Stimulated activated CD8-positive, alpha-beta memory T cell treated with anti-CD3 and anti-CD28 coated beads, Interleukin-2, amount 100 ng/mL, for 1 hour (primary cell): ENCODE data around the gene FXYD6.
A peak's percentile ranks its signal among the peaks of the same experiment; 100 is the strongest.

Experiments
- DNase-seq, 2 donors: peaks; one replicate each; pipeline ENCODE4 v3.0.0-alpha.2; 2020; ENCODE audit warnings: low read depth in 2 of 2

FXYD6 gene

DNA sequence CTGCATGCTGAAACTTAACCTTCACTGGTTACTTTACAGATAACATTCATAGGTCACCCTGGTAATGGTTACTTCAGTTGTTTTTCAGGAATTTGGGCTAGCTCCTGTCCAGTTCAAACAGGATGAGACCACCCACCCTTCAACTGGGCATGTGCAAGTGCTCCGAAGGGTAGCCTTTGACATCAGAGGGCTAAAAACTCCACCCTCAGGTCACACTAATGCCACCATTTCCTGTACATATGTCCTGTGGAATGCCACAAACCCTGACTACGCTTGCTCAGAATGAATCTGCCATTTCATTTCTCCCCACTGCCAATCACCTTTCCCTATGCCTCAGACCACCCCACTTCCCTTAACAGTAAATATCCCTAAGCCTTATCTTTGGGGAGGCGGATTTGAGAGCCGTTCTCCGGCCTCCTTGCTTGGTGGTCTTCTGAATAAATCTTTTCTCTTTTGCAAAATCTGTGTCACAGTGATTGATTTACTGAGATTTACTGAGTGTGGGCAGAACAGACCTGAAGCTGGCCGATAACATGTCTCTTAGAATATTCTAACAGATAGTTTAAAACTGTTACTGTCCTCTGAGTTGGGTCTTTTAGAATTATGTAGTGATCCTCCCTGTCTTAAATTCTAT is 26.6 kb downstream of the FXYD6 start:
- DNase-seq = no peak

DNA sequence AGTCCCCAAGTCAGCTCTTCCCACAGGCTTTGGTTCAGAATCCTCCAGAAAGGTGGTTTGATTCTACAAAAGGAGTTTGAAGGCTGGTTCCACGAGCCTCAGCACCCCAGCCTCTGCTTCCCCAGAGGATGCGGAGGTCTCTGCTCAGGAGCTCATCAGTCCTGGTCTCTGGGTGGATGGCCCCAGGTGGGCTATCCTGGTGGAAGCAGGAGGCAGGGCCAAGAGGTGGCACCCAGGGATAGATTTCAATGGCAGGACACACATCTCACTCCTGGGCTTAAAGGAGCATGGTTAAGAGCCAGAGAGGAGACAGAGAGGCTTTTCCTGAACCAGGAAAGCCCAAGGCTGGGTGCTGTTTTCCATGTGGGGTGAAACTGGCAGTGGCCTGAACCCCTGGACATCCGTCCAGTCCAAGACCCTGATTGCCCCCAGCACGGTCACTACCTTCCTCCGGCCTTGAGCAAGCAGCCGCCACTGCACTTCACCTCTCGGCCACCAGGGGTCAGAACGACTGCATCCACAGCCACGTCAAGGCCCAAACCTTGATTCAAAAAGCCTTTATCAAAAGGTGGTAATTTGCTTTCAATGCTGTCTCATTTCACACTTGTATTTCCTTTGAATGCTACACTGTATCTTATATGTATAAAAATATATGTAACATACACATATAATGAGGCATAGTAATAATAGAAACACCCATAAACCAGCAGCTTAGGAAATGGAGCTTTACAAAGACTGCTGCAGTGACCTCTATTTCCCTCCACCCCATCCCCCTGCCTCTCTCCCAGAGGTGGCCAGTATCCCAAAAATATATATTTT is 32.6 kb downstream of the FXYD6 start:
- DNase-seq = peak; percentile 68 to 72

DNA sequence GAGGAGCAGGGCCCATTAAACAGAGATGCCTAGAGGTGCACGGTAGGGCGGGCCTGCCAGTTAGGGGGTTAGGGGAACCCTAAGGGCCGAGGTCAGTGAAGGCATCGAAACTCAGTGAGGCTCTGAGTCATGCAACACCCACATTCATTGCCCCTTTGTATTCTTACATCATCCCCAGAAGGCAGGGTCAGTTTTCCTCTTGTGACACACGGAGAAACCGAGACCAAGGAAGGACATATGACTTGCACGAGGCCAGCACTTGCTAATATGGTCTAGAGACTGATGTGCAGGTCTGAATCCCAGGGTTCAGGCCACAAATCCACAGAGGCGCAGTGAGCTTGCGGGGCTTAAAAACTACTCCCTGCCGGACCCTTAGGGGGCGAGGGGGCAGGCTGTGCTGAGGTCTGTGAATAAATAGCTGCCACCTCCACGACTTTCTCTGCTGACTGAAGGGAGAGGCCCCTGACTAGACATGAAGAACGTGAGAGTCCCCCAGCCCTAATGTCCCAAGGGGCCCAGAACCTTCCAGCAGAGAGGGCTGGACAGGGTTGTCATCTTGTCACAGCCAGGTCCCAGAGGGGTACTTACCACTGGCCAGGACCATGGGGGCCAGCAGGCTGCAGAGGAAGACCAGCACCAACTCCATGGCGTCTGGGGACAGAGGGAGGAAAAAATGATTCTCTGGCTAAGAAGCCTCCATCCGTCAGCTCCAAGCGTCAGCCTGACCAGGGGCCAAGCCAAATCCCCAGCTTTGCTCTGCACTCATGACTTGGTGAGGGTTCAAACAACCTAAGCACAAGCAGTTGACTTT is 34.1 kb downstream of the FXYD6 start:
- no peak for DNase-seq

DNA sequence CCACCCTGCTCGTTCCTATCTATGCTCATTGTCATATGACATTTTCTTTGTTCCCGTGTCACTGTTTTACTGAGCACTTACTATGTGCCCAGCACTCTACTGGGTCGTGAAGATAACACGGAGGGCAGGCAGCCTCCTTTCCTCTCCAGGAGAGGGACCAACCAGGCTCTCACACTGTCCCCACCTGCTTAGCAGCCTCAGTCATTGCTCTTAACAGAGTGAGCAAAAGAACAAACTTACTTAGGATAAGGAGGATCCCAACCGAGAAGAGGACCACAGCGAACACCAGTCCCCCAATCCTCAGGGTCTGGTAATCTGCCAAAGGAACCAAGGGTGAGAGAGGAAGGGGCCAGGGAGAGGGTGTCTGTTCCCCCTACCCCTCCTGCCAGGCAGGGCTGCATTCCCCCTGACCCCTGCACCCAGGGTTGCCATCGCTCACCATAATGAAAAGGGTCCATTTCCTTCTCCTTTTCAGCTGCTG is 34.9 kb downstream of the FXYD6 start:
- no peak for DNase-seq

DNA sequence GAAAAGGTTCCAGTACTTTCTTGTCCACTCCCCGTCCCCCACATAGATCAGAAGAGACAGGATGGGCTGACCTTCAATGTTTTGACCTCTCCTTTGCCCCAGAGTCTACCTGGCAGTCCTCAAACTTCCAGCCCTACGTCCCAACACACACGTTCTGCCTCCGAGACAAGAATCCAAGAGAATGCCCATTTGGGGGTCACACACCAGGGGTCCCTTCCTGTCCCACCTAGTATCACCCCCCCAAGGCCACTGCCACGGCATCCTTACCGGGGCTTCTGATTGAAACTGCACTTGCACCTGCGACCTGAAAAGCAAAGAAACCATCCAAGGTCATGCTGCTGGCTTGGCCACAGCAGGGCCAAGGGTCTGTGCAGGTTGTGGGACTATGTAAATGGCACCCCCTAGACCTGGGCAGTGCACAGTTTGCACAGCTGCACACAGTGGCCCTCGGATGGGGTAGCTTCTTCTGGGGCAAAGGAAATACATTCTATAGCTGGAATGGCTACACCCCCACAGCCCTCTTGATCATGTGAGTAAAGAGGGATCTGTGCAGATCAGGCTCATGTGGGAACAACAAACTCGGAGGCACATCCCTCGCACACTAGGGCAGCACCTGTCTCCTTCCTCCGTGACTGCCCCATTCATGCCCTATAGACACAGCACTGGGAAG is 35.4 kb downstream of the FXYD6 start:
- DNase-seq = no peak

DNA sequence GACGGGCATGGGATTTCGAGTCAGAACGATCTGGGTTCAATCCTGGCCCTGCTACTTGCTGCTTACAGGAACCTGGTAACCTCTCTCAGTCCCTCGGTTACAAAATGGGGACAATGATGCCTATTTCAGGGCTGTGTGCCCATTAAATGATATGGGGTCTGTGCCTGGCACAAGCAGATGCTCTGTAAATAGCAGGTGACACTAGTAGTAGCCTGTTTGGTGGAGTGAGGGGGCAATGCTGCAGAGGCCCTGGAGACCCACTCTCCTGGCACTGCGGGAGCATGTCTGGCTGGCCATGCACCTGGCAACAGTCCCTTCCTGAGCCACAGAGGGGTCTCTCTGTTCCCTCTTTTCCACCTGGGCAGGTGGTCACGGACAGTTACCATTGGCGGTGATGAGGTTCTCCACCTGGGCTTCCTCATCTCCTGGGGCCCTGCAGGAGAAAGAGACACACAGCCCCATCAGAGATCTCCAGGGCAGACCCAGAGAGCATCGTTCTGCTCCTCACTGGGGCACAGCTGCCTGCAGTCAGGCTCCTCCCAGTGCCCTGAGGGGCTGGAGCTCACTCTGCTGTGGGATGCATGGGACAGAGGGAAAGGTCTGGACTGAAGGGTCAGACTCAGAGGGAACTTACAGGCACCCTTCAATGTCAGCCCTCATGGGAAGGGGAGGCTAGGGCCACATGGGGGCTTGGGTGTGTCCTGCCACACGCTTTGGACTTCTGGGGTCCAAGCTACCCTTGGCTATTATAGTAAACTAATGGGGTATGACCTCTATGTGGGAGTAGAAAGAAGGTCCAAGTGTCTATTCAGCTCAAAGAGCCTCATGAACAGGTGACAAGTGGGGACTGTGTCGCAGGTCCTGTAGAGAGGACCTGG is 36.3 kb downstream of the FXYD6 start:
- no peak for DNase-seq

DNA sequence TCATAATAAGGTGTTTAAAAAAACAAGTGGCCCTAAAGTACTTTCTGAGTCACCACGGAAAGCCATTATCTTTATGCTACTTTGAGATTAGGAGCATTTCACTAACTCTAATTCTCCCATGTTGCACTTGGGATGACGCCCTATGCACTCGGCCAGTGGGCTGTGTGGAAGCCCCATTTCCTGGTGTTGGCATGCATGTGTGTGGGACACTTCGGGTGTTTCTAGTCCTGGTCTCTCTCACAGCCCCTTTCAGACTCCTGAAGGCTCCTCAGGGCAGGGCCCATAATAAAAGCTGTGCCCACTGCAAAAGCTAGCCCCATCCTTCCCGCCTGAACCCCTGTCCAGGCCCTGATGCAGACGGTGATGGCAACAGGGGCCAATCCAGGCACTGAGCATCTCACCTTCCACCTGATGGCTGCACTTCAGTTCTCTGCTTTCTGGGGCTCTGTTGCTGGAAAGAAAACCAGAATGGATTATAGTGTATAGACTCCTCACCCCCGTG is 37.0 kb downstream of the FXYD6 start:
- DNase-seq = no peak

DNA sequence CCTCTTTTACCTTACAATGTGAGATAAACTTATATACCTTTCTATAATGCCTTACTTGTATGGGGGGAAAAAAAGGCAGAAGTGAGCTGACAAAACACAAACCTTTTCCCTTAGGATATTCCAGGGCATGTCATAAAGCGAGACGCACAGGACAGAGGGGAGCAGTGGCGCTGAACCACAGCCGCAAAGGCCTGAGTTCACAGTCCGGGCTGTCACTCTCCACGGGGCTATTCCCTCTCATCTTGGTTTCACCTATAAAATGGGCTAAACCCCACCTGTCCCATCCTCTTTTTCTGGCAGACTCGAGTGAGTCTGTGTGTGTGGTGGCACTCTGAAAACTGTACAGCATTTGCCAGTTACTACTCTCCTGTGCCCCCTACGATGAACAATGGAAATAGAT is 37.6 kb downstream of the FXYD6 start:
- DNase-seq = no peak

DNA sequence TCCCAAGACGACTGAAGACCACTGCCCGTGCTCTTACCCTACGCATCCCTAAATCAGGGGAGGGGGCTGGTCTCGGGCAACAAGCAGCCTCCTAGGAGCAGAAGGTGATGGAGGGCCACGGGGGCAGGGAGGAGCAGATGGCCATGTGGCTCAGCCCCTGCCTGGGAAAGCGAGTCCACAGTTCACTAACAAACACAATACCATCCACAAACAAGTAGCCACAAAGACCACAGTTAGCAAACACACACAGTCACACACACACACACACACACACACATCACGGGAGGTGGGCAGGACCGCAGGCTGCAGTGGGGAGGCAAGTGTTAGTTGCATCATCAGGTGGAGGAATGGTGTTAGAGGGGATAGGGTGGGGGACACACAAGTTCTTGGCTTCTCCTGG is 38.7 kb downstream of the FXYD6 start:
- DNase-seq = no peak

DNA sequence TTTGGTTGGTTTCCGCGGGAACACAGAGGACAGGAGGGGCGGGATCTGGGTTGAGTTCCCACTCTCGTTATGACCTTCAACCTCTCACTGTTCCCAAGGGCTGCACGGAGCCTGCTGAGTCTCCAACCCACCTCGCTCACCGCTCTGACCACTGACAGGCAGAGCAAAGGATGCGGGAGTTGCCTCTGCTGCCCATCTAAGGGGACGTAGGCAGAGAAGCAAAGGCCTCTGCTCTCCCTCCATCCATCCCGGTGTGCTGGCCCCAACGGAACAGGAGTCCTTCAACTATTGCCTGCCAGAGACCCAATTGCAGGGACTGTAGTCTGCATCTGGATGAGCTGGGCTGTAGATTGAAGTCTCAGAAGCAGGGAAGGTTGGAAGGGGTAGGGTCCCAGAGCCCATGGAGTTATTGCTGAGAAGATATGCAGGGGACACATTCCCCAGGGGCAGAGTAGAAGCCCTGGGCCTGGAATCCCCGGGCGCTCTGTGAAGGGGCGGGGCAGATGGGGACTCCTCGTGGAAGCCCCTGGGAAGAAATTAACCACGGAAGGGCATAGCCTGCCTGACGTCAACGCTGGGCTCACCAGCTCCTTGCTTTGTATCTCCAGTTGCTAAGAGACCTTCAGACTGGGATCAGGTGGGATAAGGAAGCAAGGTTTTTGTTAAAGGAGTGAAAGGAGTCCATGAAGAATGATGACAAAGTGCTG is 39.2 kb downstream of the FXYD6 start:
- no peak for DNase-seq

DNA sequence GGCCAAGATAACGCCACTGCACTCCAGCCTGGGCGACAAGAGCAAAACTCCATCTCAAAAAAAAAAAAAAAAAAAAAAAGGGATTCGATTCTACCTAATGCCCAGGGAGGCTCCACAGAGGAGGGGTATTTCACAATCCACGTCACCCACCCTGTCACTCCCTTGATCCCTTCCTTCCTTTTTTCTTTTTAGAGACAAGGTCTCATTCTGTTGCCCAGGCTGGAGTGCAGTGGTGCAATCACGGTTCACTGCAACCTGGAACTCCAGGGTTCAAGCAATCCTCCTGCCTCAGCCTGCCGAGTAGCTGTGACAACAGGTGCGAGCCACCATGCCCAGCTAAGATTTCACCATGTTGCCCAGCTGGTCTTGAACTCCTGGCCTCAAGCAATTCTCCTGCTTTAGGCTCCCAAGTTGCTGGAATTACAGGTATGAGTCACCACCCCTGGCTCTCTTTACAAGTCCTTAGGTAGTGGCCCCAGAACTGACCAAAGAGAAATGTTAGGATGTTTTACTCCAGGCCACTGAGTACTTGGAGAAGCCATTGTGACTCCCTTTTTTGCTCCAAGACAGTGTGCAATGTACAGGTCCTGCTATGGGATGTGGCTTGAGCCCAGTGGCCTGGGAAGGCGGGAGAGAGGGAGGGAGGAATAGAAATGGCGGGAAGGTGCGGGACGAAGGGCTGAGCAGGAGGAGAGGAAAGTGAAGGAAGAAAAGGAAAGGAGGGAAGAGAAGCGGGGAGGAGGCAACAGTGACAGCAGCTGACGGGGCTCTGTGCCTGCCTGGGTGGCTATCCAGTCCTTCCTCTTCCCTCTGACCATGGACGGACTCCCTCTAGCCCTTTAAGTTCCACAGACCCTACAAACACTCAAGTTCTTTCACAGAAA is 40.1 kb downstream of the FXYD6 start:
- no peak for DNase-seq

DNA sequence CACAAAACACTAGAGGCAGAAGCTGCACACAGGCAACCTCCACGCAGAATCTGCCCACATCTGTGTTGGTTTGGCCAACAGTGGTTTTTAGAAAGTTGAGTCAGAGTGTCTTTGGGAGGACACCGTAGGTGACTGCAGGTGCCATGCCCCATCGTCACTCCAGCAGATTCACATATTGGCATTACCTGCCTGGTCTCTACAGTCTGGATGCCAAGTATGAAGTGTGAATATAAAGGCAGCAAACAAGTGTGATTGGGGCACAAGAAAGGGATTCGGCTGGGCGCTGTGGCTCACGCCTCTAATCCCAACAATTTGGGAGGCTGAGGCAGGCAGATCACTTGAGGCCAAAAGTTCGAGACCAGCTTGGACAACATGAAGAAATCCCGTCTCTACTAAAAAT is 40.9 kb downstream of the FXYD6 start:
- no peak for DNase-seq

DNA sequence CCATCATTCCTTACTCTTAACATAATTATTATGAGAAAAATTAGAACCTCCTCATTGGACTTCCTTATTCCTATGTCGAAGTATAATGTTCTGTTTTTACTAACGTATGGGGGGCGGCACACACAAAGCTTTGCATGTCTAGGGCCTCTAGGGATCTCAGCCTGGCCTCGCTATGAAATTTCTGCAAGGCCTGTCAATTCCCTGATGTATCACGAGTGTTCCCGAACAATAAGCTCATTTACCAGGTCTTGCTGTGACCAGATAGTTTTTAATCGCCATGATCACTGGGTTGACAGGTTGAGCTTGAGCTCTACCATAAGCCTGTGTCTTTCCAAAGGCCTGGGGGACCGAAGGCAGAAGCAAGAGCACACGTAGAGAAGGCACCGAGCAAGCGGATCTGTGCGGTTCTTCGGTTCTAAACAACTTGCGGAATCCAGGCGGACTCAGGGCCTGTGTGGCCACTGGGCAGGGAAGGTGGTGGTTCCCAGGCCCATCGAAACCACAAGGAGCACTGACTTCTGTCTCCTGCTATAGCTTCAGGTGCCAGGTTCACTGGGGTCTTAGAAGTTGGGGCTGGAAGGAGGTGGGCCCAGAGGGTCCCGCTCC is 41.5 kb downstream of the FXYD6 start:
- DNase-seq = no peak

DNA sequence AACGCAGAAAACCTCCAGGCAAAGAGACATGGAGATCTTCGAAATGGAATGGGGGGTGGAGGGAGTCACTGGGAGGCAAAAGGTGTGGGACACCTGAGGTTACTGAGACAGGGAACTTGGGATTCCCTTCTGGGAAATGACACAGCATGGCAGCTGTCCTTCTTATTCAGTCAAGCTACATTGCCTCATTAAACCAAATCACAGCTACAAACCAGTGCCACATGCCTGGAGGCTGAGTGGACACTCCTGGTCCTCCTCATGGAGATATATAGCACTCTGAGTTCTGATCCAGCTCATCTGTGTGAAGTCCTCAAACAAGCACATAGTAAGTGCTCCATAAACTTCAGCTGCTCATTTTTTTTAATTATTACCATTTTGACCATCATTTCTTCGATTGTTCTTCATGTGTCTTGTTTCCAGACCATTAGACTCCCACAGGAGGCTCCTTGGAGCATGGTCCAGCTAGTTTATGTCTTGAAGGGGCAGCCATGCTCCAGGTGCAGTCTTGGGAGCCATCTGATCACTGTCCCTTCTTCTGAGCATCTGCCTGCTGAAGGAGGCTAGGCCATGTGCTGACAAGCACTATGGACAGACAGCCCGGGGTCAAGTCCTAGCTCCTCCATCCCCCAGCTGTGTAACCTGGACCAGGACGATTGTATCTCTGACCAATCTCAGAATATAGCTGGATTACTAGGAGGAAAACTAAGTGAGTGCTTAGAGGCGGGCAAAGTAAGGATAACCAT is 42.2 kb downstream of the FXYD6 start:
- no peak for DNase-seq

DNA sequence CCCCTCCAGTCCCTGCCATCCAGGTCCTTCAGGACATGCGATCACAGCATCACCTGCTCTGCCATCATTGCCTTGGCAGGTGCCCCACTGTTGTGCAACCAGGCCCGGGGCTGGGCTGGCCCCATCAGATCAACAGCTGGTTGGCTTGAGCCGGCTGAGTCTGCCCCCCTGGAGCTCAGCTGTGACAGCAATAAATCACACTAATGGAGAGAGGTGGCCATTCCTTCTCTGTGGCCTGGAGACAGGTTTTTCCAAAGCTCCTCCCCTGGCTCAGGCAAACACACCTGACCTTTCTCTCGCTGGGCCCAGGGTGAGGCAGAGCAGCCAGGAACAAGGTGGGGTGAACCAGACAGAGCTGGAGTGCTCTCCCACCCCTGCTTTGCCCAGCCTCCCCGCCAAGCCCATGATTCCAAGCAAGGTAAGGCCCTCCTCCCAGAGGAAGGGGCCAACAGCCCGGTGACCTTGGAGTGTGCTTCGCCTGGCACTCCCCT is 43.0 kb downstream of the FXYD6 start:
- no peak for DNase-seq

DNA sequence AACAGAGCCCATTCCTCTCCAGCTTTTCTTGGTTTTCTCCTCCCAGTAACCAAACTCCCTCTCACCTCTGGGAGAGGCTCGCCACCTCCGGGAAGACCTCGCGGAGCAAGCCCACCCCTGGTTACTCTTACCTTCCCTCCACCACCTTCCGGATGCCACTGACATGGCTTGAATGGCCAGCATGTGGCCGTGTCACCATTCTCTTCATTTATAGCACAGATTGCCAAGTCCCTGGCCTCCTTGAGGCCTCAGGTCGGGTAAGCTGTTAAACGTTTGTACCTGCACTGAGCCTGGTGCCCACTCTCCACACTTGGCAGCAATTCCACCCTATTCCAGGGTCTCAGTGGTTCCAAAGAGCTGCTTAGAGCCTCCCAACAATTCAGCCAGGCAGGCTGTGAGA is 43.9 kb downstream of the FXYD6 start:
- no peak for DNase-seq

DNA sequence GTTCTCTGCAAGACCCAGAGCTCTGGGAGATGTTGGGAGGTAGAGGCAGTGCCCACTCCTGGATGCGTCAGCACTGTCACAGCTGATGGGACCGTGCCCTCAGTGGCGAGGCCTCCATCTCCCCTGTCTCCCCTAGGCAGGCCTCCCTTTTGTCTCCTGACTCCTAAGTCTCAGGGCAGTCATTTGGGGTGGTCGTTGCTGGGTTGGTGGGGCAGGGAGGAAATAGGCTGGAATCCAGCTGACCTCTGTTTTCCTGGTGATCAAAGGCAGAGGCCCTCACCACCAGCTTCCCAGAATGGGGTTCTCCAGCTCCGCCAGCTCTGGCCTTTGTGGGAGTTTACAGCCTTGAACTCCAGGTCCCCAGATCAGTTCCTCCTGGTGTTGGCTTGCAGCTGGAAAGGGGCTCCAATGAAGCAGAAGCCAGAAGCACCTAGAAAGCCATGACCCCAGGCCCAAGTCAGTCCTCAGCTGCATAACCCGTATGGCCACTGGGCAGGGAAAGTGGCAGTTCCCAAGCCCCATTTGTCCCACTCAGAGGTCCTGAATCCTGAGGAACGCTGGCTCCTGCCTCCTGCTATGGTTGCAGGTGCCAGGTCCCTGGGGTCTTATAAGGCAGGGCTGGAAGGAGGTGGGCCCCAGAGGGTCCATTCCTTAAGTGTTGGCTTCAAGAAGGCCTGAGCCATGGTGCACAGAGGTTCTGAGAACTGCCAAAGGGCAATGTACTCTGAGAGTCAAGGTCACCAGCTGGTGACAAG is 44.6 kb downstream of the FXYD6 start:
- DNase-seq = no peak
